ENCODE data around the gene MARK4.

The MARK4 gene

DNA sequence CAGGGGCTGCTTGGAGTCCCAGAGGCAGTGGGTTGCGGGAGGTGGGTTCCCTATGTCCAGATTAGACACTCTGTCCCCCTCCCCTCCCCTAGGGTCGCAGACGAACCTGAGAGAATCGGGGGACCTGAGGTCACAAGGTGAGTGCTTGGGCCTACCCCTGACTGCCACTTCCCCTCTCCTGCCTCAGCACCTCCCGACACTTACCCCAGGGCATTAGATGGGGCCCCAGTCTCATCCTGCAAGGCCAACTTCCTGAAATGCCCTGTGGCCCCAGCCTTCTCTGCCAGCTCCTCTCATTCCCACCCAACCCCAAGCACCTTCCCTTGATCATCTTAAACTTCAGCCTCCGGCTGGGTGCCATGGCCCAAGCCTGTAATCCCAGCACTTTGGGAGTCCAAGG lies 48.6 kb downstream of the MARK4 start:
- Mint-ChIP-seq H3K4me1 (peaks cover 3% of the 10 kb centered on the region), H3K27ac (no peak overlapping the region), H3K27me3 (ENCODE audit: low read depth) (no peaks in the 10 kb centered on the region), H3K9me3 (no peaks in the 10 kb centered on the region), H3K4me3 (no peak overlapping the region), H3K36me3 (ENCODE audit: low read depth) (peaks cover 57% of the 10 kb centered on the region)
- TF ChIP-seq, protein P1, sequence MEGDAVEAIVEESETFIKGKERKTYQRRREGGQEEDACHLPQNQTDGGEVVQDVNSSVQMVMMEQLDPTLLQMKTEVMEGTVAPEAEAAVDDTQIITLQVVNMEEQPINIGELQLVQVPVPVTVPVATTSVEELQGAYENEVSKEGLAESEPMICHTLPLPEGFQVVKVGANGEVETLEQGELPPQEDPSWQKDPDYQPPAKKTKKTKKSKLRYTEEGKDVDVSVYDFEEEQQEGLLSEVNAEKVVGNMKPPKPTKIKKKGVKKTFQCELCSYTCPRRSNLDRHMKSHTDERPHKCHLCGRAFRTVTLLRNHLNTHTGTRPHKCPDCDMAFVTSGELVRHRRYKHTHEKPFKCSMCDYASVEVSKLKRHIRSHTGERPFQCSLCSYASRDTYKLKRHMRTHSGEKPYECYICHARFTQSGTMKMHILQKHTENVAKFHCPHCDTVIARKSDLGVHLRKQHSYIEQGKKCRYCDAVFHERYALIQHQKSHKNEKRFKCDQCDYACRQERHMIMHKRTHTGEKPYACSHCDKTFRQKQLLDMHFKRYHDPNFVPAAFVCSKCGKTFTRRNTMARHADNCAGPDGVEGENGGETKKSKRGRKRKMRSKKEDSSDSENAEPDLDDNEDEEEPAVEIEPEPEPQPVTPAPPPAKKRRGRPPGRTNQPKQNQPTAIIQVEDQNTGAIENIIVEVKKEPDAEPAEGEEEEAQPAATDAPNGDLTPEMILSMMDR (IDR thresholded peaks at IDR 0.05; ENCODE audit: unreplicated experiment in 3 of 3): no peak

DNA sequence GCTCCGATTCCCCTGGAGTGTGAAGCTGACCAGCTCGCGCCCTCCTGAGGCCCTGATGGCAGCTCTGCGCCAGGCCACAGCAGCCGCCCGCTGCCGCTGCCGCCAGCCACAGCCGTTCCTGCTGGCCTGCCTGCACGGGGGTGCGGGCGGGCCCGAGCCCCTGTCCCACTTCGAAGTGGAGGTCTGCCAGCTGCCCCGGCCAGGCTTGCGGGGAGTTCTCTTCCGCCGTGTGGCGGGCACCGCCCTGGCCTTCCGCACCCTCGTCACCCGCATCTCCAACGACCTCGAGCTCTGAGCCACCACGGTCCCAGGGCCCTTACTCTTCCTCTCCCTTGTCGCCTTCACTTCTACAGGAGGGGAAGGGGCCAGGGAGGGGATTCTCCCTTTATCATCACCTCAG lies 51.3 kb downstream of the MARK4 start:
- Mint-ChIP-seq H3K9me3 (no peaks in the 10 kb centered on the region), H3K4me3 (no peak overlapping the region), H3K27ac (no peak overlapping the region), H3K4me1 (peaks cover 18% of the 10 kb centered on the region), H3K27me3 (ENCODE audit: low read depth) (no peaks in the 10 kb centered on the region), H3K36me3 (ENCODE audit: low read depth) (peaks cover 34% of the 10 kb centered on the region)
- TF ChIP-seq, protein P1 (IDR thresholded peaks at IDR 0.05; ENCODE audit: unreplicated experiment in 3 of 3): no peak

DNA sequence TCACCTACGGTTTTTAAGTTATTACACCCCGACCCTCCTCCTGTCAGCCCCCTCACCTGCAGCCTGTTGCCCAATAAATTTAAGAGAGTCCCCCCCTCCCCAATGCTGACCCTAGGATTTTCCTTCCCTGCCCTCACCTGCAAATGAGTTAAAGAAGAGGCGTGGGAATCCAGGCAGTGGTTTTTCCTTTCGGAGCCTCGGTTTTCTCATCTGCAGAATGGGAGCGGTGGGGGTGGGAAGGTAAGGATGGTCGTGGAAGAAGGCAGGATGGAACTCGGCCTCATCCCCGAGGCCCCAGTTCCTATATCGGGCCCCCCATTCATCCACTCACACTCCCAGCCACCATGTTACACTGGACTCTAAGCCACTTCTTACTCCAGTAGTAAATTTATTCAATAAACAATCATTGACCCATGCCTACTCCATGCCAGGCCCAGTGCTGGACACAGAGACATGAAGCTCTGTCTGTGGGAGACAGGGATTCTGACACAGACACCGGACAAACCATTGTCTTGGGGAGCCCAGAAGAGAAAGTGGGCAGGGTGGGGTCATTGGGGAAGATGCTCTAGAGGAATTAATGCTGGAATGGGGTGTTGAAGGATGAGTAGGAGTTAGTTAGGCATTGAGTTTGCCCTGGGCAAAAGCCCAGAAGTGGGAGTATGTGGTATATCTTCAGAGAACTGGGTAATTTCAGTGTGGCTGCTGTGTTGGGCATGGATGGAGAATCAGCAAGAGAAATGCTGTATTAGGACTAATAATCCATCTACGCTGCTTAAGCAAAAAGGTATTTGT lies 52.4 kb downstream of the MARK4 start:
- H3K4me3 Mint-ChIP-seq: no peak overlapping the region
- no peaks in the 10 kb centered on the region for H3K9me3 Mint-ChIP-seq
- H3K27me3 Mint-ChIP-seq (ENCODE audit: low read depth): no peaks in the 10 kb centered on the region
- peaks cover 29% of the 10 kb centered on the region for H3K36me3 Mint-ChIP-seq (ENCODE audit: low read depth)
- TF ChIP-seq, protein P1 (IDR thresholded peaks at IDR 0.05; ENCODE audit: unreplicated experiment in 3 of 3): no peak
- H3K27ac Mint-ChIP-seq: no peak overlapping the region
- peaks cover 18% of the 10 kb centered on the region for H3K4me1 Mint-ChIP-seq

DNA sequence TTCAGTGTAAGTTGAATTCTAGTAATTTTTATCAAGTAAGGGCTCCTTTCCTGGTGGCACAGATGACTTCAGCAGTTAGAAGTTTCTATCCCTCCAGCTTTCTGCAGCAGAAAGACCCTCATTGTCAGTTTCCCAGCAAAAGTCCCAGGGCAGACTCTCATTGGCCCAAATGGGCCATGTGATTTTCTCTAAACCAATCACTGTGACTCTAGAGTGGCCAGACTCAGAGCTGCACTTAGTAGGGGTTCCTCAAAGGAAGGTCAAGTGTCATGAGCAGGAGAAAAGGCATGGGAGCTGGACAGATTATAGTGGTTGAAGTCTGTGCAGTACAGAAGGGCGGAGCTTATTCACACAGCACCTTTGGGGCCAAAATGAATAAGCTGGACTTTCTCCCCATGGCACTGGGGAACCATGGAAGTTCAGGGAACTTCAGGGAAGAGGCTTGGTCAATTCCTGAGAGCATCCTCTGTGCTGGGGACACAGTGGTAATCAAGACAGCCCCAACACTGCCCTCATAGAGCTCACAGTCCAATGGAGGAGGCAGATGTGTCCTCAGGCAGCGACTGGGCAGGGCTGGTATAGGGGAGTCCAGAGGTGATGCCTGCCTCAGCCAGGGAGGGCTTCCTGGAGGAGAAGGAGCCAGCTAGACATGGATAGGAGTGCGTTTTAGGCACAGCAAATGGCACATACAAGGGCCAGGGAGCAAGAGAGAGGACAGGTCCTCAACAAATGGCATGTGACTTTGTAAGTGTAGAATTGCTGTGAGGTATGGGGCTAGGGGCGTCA lies 53.3 kb downstream of the MARK4 start:
- H3K4me1 Mint-ChIP-seq: peaks cover 18% of the 10 kb centered on the region
- H3K27me3 Mint-ChIP-seq (ENCODE audit: low read depth): no peaks in the 10 kb centered on the region
- TF ChIP-seq, protein P1 (IDR thresholded peaks at IDR 0.05; ENCODE audit: unreplicated experiment in 3 of 3): no peak
- no peak overlapping the region for H3K4me3 Mint-ChIP-seq
- H3K36me3 Mint-ChIP-seq (ENCODE audit: low read depth): peaks cover 22% of the 10 kb centered on the region
- H3K27ac Mint-ChIP-seq: no peak overlapping the region
- no peaks in the 10 kb centered on the region for H3K9me3 Mint-ChIP-seq

DNA sequence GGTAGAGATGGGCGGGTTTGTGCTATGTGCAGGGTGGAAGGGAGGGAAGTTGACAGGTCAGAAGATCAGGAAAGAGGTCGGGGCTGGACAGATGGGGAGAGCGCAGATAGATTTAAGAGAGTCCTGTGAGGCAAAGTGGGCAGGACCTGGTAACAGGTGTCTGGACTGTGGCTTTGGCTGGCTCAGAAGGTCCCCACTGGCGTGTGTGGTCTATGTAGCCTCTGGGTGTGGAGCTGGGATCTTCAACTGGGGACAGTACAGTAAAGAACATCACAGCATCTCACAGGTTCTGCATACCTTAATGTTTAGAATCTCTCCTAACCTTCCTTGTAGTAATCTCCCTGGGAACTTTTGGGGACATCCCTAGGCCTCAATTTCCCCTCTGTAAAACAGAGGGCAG lies 53.9 kb downstream of the MARK4 start:
- Mint-ChIP-seq H3K27ac (no peak overlapping the region), H3K4me1 (peaks cover 18% of the 10 kb centered on the region), H3K4me3 (no peak overlapping the region), H3K27me3 (ENCODE audit: low read depth) (no peaks in the 10 kb centered on the region), H3K9me3 (no peaks in the 10 kb centered on the region), H3K36me3 (ENCODE audit: low read depth) (peaks cover 17% of the 10 kb centered on the region)
- TF ChIP-seq, protein P1 (IDR thresholded peaks at IDR 0.05; ENCODE audit: unreplicated experiment in 3 of 3): no peak

All from nephron (organoid).